SJSA1 (cell line): ENCODE measurements around the gene TMTC2. TPM values are rescaled to one million over a fixed set of nuclear protein-coding genes. Genes with fewer than 3 reads are reported as not detected.

Source experiments
- DNase-seq, 2 experiments: peaks; one replicate each; pipeline ENCODE4 v3.0.0-alpha.2; 2015 to 2020; ENCODE audit warnings: low spot score in 2 of 2, low read depth in 1 of 2
- H3K27ac ChIP-seq: fragments of 250-450 bp; sonication (Bioruptor Pico); 2 replicates; pipeline ENCODE4 v1.5.1; 2020; ENCODE audit warnings: mild to moderate bottlenecking, moderate library complexity
- H3K27me3 ChIP-seq: fragments of 250-450 bp; sonication (Bioruptor Pico); replicated peaks from 2 replicates; pipeline ENCODE4 v1.5.1; 2020; ENCODE audit warnings: mild to moderate bottlenecking, moderate library complexity
- H3K36me3 ChIP-seq: fragments of 250-450 bp; sonication (Bioruptor Pico); 2 replicates; pipeline ENCODE4 v1.5.1; 2020; ENCODE audit warnings: mild to moderate bottlenecking
- H3K4me1 ChIP-seq: fragments of 250-450 bp; sonication (Bioruptor Pico); replicated peaks from 2 replicates; pipeline ENCODE4 v1.6.1; 2021; ENCODE audit warnings: mild to moderate bottlenecking
- H3K4me3 ChIP-seq: fragments of 250-450 bp; sonication (Bioruptor Pico); 2 replicates; pipeline ENCODE4 v1.5.1; 2020; ENCODE audit warnings: mild to moderate bottlenecking
- H3K9me3 ChIP-seq: fragments of 250-450 bp; sonication (Bioruptor Pico); replicated peaks from 2 replicates; pipeline ENCODE4 v1.5.1; 2020; ENCODE audit warnings: mild to moderate bottlenecking
- total RNA-seq: library from RNA; depleted of rRNA; stranded (reverse); fragments of >200 nt; shearing (Covaris generic); gene quantifications from 2 replicates; pipeline ENCODE4 v1.2.3, GENCODE V29; 2014

The TMTC2 gene
- total RNA-seq, 1 experiment from 2014 or later, result 0.13 TPM

DNA sequence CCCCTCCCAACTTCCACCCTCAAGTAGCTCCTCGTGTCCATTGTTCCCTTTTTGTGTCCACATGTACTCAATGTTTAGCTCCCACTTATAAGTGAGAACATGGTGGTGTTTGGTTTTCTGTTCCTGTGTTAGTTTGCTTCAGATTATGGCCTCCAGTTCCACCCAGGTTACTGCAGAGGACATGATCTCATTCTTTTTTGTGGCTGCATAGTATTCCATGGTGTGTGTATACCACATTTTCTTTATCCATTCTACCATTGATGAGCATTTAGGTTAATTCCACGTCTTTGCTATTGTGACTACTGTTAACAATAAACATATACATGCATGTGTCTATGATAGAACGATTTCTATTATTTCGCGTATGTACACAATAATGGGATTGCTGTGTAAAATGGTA, 362.6 kb downstream of the TMTC2 start:
- Histone ChIP-seq H3K4me3 (no peak overlapping the region), H3K9me3 (no peaks in the 10 kb centered on the region; the same call in 1 of the 2 replicates), H3K27ac (no peak overlapping the region), H3K27me3 (no peaks in the 10 kb centered on the region), H3K36me3 (no peaks in the 10 kb centered on the region), H3K4me1 (no peaks in the 10 kb centered on the region)
- DNase-seq, result no peak

- Histone ChIP-seq H3K4me3 (no peak overlapping the region), H3K9me3 (no peaks in the 10 kb centered on the region; the same call in 1 of the 2 replicates), H3K27ac (no peak overlapping the region), H3K4me1 (no peaks in the 10 kb centered on the region), H3K27me3 (no peaks in the 10 kb centered on the region), H3K36me3 (no peaks in the 10 kb centered on the region)
- no peak for DNase-seq
These were observed 366.3 kb downstream of the TMTC2 start for GRCh38 chr12:83052890-83053541.

GRCh38 chr12:83057436-83057835, 370.7 kb downstream of the TMTC2 start:
- H3K4me1 ChIP-seq, result no peaks in the 10 kb centered on the region
- no peaks in the 10 kb centered on the region for H3K9me3 ChIP-seq
- H3K27ac ChIP-seq, result no peak overlapping the region
- no peaks in the 10 kb centered on the region for H3K36me3 ChIP-seq
- no peaks in the 10 kb centered on the region for H3K27me3 ChIP-seq
- DNase-seq, result no peak
- no peak overlapping the region for H3K4me3 ChIP-seq

DNA sequence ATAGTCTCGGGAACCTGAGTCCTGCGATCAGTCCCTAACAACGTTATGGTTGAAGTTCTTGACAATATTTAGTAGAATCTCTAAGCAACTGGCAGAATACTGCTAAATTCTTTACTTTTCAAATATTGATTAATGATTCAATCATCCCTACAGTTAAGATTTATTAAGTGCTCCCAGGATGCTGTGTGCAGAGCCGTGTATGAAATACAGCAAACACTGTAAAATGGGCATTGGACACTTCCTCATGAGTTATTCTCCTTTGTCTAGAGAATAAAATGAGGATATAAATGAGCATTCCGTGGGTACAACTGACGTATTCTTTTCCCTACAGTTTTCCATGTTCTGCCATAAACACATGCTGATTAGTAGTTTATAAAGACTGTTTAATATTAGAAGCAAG, 372.4 kb downstream of the TMTC2 start:
- DNase-seq, result no peak
- H3K27ac ChIP-seq, result no peak overlapping the region
- no peaks in the 10 kb centered on the region for H3K9me3 ChIP-seq
- H3K4me1 ChIP-seq, result no peaks in the 10 kb centered on the region
- H3K36me3 ChIP-seq, result no peaks in the 10 kb centered on the region
- H3K27me3 ChIP-seq, result no peaks in the 10 kb centered on the region
- H3K4me3 ChIP-seq, result no peak overlapping the region

- Histone ChIP-seq H3K27ac (no peak overlapping the region), H3K36me3 (no peaks in the 10 kb centered on the region), H3K9me3 (no peaks in the 10 kb centered on the region), H3K27me3 (no peaks in the 10 kb centered on the region), H3K4me3 (no peak overlapping the region), H3K4me1 (no peaks in the 10 kb centered on the region)
- DNase-seq, result no peak
These were observed 378.9 kb downstream of the TMTC2 start for GRCh38 chr12:83065562-83065961.

GRCh38 chr12:83067981-83068380, 381.3 kb downstream of the TMTC2 start:
- H3K4me3 ChIP-seq, result no peak overlapping the region
- H3K27me3 ChIP-seq, result no peaks in the 10 kb centered on the region
- H3K36me3 ChIP-seq, result no peaks in the 10 kb centered on the region
- H3K27ac ChIP-seq, result no peak overlapping the region
- H3K9me3 ChIP-seq, result no peaks in the 10 kb centered on the region
- H3K4me1 ChIP-seq, result no peaks in the 10 kb centered on the region
- no peak for DNase-seq

DNA sequence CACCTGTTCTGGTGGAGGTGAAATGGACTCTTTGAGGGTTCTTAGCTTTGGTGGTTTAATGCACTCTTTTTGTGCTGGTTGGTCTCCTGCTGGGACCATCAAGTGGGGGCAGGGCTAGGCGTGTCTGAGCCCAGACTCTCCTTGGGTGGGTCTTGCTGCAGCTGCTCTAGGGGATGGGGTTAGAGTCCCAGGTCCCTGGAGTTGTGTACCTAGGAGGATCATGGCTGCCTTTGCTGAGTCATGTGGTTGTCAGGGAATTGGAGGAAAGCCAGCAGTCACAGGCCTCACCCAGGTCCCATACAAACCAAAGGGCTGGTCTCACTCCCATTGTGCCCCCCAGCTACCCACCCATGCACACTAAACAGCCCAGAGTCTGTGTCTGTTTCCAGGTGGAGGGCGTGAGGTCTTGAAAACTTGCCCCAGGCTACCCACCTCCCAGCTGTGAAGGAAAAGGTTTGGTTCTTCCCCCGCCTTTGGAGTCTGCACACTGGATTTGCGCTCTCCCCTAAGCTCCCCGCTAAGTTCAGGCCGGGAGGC, 387.7 kb downstream of the TMTC2 start:
- no peak overlapping the region for H3K27ac ChIP-seq
- DNase-seq, result no peak
- no peaks in the 10 kb centered on the region for H3K36me3 ChIP-seq
- no peaks in the 10 kb centered on the region for H3K27me3 ChIP-seq
- H3K4me3 ChIP-seq, result no peak overlapping the region
- no peaks in the 10 kb centered on the region for H3K9me3 ChIP-seq
- no peaks in the 10 kb centered on the region for H3K4me1 ChIP-seq

- Histone ChIP-seq H3K36me3 (no peaks in the 10 kb centered on the region), H3K4me3 (no peak overlapping the region), H3K4me1 (no peaks in the 10 kb centered on the region), H3K9me3 (no peaks in the 10 kb centered on the region), H3K27me3 (no peaks in the 10 kb centered on the region), H3K27ac (no peak overlapping the region)
- DNase-seq, result no peak
These were observed 388.8 kb downstream of the TMTC2 start for GRCh38 chr12:83075471-83075870.

- Histone ChIP-seq H3K4me1 (no peaks in the 10 kb centered on the region), H3K27me3 (no peaks in the 10 kb centered on the region), H3K27ac (no peak overlapping the region), H3K9me3 (no peaks in the 10 kb centered on the region), H3K36me3 (no peaks in the 10 kb centered on the region), H3K4me3 (no peak overlapping the region)
- DNase-seq, result no peak
These were observed 390.3 kb downstream of the TMTC2 start for GRCh38 chr12:83077041-83077440.

GRCh38 chr12:83082690-83083276, 396.1 kb downstream of the TMTC2 start:
- H3K4me3 ChIP-seq, result no peak overlapping the region
- no peaks in the 10 kb centered on the region for H3K27me3 ChIP-seq
- no peak overlapping the region for H3K27ac ChIP-seq
- no peak for DNase-seq
- no peaks in the 10 kb centered on the region for H3K36me3 ChIP-seq
- H3K4me1 ChIP-seq, result no peaks in the 10 kb centered on the region
- no peaks in the 10 kb centered on the region for H3K9me3 ChIP-seq

DNA sequence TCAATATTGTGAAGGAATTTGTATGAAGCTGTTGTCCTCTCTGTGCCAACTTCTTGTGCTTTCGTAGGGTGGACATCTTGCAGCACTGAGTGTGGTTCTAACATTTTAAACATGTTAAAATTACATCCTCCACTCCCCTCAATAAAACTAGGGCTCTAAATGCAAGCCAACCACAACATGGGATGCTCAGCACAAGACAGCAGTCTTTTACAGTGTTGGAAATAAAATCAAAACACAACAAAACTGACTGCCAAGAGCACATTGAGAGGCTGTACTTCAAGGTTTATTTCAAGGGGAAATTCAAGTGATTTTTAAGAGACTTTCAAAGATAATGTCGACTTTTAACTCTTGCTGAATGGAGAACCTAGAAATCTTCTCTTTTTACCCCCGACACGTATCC, 396.9 kb downstream of the TMTC2 start:
- Histone ChIP-seq H3K27ac (no peak overlapping the region), H3K27me3 (no peaks in the 10 kb centered on the region), H3K9me3 (no peaks in the 10 kb centered on the region), H3K4me1 (no peaks in the 10 kb centered on the region), H3K4me3 (no peak overlapping the region), H3K36me3 (no peaks in the 10 kb centered on the region)
- DNase-seq, result no peak

GRCh38 chr12:83084516-83085234, 398.0 kb downstream of the TMTC2 start:
- Histone ChIP-seq H3K4me3 (no peak overlapping the region), H3K27me3 (no peaks in the 10 kb centered on the region), H3K9me3 (no peaks in the 10 kb centered on the region; the same call in 1 of the 2 replicates), H3K27ac (no peak overlapping the region), H3K36me3 (no peaks in the 10 kb centered on the region), H3K4me1 (no peaks in the 10 kb centered on the region)
- DNase-seq, result no peak

DNA sequence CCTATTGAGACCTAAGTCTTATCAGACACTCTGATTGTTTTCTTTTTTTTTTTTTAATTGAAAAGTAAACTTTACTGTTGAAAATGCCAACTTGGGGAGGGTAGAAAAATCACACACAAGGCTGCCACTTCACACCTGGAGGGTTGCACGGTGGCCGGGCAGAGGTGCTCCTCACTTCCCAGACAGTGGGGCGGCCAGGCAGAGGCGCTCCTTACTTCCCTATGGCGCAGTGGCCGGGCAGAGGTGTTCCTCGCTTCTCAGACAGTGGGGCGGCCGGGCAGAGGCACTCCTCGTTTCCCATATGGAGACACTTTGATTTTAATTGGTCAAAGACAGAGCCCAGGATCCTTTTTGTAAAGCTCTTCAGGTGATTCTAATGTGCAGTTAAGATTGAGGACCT, 399.3 kb downstream of the TMTC2 start:
- Histone ChIP-seq H3K9me3 (no peaks in the 10 kb centered on the region; the same call in 1 of the 2 replicates), H3K27ac (no peak overlapping the region), H3K4me1 (no peaks in the 10 kb centered on the region), H3K36me3 (no peaks in the 10 kb centered on the region), H3K4me3 (no peak overlapping the region), H3K27me3 (no peaks in the 10 kb centered on the region)
- no peak for DNase-seq

GRCh38 chr12:83089575-83089974, 402.9 kb downstream of the TMTC2 start:
- Histone ChIP-seq H3K36me3 (no peaks in the 10 kb centered on the region), H3K27me3 (no peaks in the 10 kb centered on the region), H3K4me1 (no peaks in the 10 kb centered on the region), H3K9me3 (peaks cover 6% of the 10 kb centered on the region; the same call in 1 of the 2 replicates), H3K4me3 (no peak overlapping the region), H3K27ac (no peak overlapping the region)
- DNase-seq, result no peak
